Ishikawa (cell line): ENCODE data around the gene CFAP119.

Experiments used
- CEBPB ChIP-seq: IDR thresholded peaks from 2 replicates; pipeline ENCODE4 v1.6.1; 2012
- CREB1 ChIP-seq: IDR thresholded peaks from 2 replicates; pipeline ENCODE4 v1.6.1; 2012; ENCODE audit warnings: low read depth
- EGR1 ChIP-seq: IDR thresholded peaks from 2 replicates; pipeline ENCODE4 v1.6.1; 2012
- EP300 ChIP-seq: IDR thresholded peaks from 2 replicates; pipeline ENCODE4 v1.6.1; 2012; ENCODE audit warnings: borderline replicate concordance
- FOXM1 ChIP-seq: IDR thresholded peaks from 2 replicates; pipeline ENCODE4 v1.6.1; 2012; ENCODE audit warnings: low read depth, borderline replicate concordance
- NFIC ChIP-seq: IDR thresholded peaks from 2 replicates; pipeline ENCODE4 v1.6.1; 2012
- RAD21 ChIP-seq: IDR thresholded peaks from 2 replicates; pipeline ENCODE4 v1.6.1; 2012; ENCODE audit warnings: low read depth
- TAF1 ChIP-seq: IDR thresholded peaks from 2 replicates; pipeline ENCODE4 v1.6.1; 2012; ENCODE audit warnings: low read depth, mild to moderate bottlenecking
- TCF12 ChIP-seq: IDR thresholded peaks from 2 replicates; pipeline ENCODE4 v1.6.1; 2012; ENCODE audit warnings: low read depth
- TEAD4 ChIP-seq: IDR thresholded peaks from 2 replicates; pipeline ENCODE4 v1.6.1; 2012
- YY1 ChIP-seq: IDR thresholded peaks from 2 replicates; pipeline ENCODE4 v1.6.1; 2012; ENCODE audit warnings: low read depth
- ZBTB7A ChIP-seq: IDR thresholded peaks from 2 replicates; pipeline ENCODE4 v1.6.1; 2012; ENCODE audit warnings: low read depth
- TF ChIP-seq, protein P1 (sequence below): IDR thresholded peaks from 2 replicates; pipeline ENCODE4 v1.6.1; 2012; ENCODE audit warnings: low read depth, mild to moderate bottlenecking
- TF ChIP-seq, protein P2 (sequence below): IDR thresholded peaks from 2 replicates; pipeline ENCODE4 v1.6.1; 2012
- TF ChIP-seq, protein P3 (sequence below): IDR thresholded peaks from 2 replicates; pipeline ENCODE4 v1.6.1; 2012

The CFAP119 gene

DNA sequence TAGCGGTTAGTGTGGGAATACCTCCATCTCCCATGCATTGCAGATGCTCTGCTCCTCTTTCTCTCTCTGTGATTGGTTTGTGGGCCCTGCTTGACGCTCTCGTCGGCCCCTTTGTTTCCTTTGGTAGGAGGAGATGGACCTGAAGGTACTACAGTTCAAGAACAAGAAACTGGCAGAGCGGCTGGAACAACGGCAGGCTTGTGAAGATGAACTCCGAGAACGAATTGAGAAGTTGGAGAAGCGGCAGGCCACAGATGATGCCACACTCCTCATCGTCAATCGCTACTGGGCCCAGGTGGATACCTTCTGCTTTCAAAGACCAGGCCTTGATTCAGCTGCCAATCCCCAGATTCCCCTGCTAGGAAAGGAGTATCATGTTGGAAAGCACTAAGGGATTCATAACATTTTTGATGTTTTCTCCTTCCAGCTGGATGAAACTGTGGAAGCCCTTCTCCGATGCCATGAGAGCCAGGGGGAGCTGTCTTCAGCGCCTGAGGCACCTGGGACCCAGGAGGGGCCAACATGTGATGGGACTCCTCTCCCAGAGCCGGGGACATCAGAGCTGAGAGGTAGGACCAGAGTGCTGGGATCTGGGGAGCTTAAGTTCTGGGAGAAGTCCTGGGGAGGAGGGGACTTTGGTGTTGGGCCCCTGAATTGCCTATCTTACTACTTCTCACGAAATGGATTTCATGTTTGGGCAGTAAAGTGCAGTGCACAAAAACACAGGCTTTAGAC lies 1.3 kb upstream of the CFAP119 start:
- no peak for TF ChIP-seq YY1
- TF ChIP-seq ZBTB7A = no peak
- TF ChIP-seq TCF12 = no peak
- no peak for TF ChIP-seq CREB1
- no peak for TF ChIP-seq TAF1
- no peak for TF ChIP-seq FOXM1
- TF ChIP-seq TEAD4 = no peak
- TF ChIP-seq, protein P1, sequence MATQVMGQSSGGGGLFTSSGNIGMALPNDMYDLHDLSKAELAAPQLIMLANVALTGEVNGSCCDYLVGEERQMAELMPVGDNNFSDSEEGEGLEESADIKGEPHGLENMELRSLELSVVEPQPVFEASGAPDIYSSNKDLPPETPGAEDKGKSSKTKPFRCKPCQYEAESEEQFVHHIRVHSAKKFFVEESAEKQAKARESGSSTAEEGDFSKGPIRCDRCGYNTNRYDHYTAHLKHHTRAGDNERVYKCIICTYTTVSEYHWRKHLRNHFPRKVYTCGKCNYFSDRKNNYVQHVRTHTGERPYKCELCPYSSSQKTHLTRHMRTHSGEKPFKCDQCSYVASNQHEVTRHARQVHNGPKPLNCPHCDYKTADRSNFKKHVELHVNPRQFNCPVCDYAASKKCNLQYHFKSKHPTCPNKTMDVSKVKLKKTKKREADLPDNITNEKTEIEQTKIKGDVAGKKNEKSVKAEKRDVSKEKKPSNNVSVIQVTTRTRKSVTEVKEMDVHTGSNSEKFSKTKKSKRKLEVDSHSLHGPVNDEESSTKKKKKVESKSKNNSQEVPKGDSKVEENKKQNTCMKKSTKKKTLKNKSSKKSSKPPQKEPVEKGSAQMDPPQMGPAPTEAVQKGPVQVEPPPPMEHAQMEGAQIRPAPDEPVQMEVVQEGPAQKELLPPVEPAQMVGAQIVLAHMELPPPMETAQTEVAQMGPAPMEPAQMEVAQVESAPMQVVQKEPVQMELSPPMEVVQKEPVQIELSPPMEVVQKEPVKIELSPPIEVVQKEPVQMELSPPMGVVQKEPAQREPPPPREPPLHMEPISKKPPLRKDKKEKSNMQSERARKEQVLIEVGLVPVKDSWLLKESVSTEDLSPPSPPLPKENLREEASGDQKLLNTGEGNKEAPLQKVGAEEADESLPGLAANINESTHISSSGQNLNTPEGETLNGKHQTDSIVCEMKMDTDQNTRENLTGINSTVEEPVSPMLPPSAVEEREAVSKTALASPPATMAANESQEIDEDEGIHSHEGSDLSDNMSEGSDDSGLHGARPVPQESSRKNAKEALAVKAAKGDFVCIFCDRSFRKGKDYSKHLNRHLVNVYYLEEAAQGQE = no peak
- TF ChIP-seq, protein P2, sequence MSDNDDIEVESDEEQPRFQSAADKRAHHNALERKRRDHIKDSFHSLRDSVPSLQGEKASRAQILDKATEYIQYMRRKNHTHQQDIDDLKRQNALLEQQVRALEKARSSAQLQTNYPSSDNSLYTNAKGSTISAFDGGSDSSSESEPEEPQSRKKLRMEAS = no peak
- TF ChIP-seq NFIC = no peak

DNA sequence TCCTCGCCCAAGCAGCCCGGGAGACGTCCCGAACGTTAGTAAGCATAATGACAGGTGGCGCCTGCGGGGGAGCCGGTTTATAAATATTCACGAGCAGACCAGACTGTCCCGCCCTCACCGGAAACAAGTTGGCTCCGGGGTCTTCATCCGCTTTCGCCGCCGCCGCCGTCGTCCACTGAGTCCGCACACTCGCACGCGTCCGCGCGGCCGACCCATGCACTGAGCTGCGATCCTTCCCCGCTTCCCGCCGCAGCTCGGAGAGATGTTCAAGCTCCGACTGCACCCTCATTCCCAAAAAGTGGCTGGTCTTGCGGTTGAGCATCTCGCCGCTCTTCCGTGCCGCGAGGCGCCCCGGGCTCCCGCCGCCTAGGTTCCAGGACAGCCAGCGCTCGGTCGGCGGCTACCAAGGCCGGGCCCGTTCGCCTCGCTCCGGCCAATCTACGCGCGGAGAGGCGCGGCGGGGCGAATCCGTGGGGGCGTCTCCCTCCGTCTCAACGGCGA lies 385 bp downstream of the CFAP119 start:
- TF ChIP-seq TCF12 = no peak
- no peak for TF ChIP-seq TEAD4
- TF ChIP-seq ZBTB7A = no peak
- TF ChIP-seq, protein P2 = peak; percentile 62
- no peak for TF ChIP-seq CEBPB

DNA sequence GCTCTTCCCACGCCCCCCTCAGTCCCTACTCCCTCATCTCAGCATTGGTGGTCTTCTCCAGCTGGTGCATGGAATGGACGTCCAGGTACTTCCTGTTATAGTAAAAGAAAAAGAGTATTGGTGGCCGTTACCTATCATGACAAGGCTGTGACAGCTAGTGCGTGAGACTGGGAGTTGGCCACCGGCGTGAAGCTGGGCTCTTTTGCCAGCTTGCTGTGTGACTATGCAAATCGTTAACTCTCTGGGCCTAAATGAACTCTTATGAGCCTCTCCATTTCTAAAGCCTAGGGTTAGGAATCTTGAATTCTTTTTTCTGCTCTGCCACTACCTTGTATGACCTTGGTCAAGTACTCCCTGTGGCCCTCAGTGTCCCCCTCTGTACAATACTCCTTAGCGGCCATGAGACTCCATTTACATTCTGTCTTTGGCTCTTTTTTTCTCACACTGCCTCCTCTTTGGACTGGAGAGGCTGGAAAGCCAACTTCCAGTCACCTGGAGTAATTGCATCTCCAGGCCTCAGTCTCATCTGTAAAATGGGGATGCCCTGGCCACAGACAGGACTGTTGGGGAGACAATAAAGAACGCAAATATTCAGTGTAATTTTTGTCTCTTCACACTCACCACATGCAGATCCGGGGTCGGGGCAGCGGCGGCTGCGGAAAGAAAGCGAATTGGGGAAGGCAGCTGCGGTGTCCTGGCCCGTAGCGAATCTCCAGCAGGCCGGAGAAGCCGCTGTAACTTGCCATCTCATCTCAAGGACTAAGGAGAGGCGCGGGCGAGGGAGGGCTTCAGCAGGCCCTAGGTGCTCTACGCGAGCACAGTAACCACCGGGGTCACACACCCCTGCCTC lies 1.1 kb downstream of the CFAP119 start:
- TF ChIP-seq, protein P2 = no peak
- TF ChIP-seq FOXM1 (no peak), YY1 (no peak), EP300 (0 out of 2 replicates have a peak, but pooled peaks have one; percentile 4), TAF1 (no peak)

DNA sequence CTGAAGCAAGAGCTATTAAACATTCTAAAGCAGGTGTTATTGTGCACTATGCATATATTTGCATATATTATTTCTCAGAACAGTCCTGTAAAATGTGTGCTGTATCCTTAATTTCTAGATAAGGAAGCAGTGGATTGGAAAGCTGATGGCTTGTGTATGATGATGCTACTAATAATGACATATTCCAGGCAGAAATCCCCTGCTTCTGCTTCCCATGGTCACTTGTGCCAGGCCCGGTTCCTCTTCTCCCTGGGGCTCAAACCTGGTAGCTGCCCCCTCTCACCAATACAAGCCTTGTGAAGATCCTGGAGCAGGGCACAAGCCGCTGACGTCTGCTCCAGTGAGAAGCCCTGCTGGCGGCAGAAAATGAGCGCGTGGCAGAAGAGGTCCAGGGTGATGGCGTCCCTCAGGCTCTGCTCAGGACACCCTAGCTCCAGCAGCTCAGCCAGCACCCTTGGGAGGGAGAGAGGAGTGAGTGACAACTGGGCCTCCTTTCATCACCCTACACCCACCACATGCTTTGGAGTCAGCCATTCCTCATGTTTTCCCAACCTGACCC lies 1.8 kb downstream of the CFAP119 start:
- TF ChIP-seq, protein P1 = no peak
- TF ChIP-seq FOXM1 (no peak), EGR1 (no peak), CEBPB (no peak), YY1 (no peak), ZBTB7A (no peak), NFIC (no peak), RAD21 (no peak), TCF12 (no peak), TAF1 (no peak), CREB1 (no peak), EP300 (no peak), TEAD4 (no peak)
- TF ChIP-seq, protein P2 = no peak
- TF ChIP-seq, protein P3, sequence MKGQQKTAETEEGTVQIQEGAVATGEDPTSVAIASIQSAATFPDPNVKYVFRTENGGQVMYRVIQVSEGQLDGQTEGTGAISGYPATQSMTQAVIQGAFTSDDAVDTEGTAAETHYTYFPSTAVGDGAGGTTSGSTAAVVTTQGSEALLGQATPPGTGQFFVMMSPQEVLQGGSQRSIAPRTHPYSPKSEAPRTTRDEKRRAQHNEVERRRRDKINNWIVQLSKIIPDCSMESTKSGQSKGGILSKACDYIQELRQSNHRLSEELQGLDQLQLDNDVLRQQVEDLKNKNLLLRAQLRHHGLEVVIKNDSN = no peak

DNA sequence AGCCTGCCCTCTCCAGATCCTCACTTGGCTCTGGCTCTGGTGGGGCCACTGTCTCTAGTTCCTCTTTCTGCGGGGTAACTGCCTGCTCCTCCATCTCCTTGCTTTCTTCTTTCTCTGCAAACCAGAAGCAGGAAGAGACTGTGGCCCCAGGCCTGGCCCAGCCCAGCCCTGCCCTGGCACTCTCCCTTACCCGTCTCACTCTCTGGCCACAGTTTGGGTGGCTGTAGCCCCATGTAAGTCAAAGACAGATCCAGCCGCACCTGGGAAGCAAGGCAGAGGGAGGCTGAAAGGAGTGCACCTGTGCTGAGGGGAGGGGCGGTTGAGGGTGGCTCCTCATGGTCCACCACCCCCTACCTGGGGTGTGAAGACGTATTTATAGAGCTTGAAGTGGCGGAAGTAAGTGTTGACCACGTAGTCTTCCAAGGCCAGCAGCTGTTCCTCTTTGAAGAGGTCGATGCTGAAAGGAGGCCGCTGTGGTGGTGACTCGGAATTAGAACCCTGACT lies 2.8 kb downstream of the CFAP119 start:
- TF ChIP-seq, protein P2 = no peak
- TF ChIP-seq, protein P3 = no peak
- no peak for TF ChIP-seq TAF1
- TF ChIP-seq, protein P1 = no peak
- no peak for TF ChIP-seq ZBTB7A
- TF ChIP-seq YY1 = no peak
- no peak for TF ChIP-seq CREB1
